Panc1 (cell line): ENCODE measurements around the gene EEA1. TPM values are rescaled to one million over a fixed set of nuclear protein-coding genes. Genes with fewer than 3 reads are reported as not detected.

Experiments used
- ATAC-seq: fragments of 200-7000 bp; cut with Tn5 transposase; 2 replicates; pipeline ENCODE4 v1.9.1; 2020; ENCODE audit warnings: mild to moderate bottlenecking, moderate library complexity
- BruUV-seq: library from RNA; stranded (reverse); fragments of 400-500 nt; replicated peaks from 2 replicates; lab custom pipeline; 2021; lab: Mats Ljungman, UMichigan
- CTCF ChIA-PET: fragments of 300-600 bp; sonication (Branson Sonifier 250); formaldehyde crosslinking; loops from one replicate; lab custom pipeline; 2022; ENCODE audit warnings: antibody characterized with exemption; lab: Charles Lee
- POLR2A ChIA-PET: fragments of 300-600 bp; sonication (Branson Sonifier 250); formaldehyde crosslinking; loops from one replicate; lab custom pipeline; 2022; ENCODE audit warnings: antibody characterized with exemption; lab: Charles Lee
- DNase-seq: peaks from one replicate; pipeline ENCODE4 v3.0.0-alpha.2; 2010; ENCODE audit warnings: low read depth, low spot score
- H3K27ac ChIP-seq: 2 replicates; pipeline ENCODE4 v1.5.1; 2011; ENCODE audit warnings: mild to moderate bottlenecking, low read length, inconsistent platforms
- H3K27me3 ChIP-seq: fragments of 200-500 bp; sonication (Bioruptor generic); 2 replicates; pipeline ENCODE4 v1.6.0; 2014; ENCODE audit warnings: low read length, inconsistent platforms; ENCODE audit not compliant: control insufficient read depth, insufficient read depth
- H3K36me3 ChIP-seq: fragments of 200-500 bp; sonication (Bioruptor generic); 2 replicates; pipeline ENCODE4 v1.5.1; 2014; ENCODE audit warnings: inconsistent platforms, mild to moderate bottlenecking, low read length, moderate library complexity; ENCODE audit not compliant: control insufficient read depth, insufficient read depth
- H3K4me1 ChIP-seq: 2 replicates; pipeline ENCODE4 v1.5.1; 2011; ENCODE audit warnings: inconsistent platforms, mild to moderate bottlenecking, low read length, moderate library complexity; ENCODE audit not compliant: control insufficient read depth, insufficient read depth
- H3K4me3 ChIP-seq, 2 experiments: 2 replicates each; pipeline ENCODE4 v1.5.1; 2011 to 2012; ENCODE audit warnings: low read depth in 2 of 2, low read length in 2 of 2, mild to moderate bottlenecking in 2 of 2, inconsistent platforms in 1 of 2, moderate library complexity in 1 of 2
- H3K9me3 ChIP-seq: fragments of 200-500 bp; sonication (Bioruptor generic); 2 replicates; pipeline ENCODE4 v1.5.1; 2014; ENCODE audit warnings: low read depth, mild to moderate bottlenecking, inconsistent platforms, low read length, moderate library complexity; ENCODE audit not compliant: control insufficient read depth, insufficient read depth
- CTCF ChIP-seq: fragments of 450-650 bp; IDR thresholded peaks from 2 replicates; pipeline ENCODE4 v1.5.1; 2017; ENCODE audit warnings: mild to moderate bottlenecking
- POLR2AphosphoS5 ChIP-seq: IDR thresholded peaks from 2 replicates; pipeline ENCODE4 v1.6.1; 2012; ENCODE audit warnings: mild to moderate bottlenecking, low read depth, low read length, moderate library complexity
- REST ChIP-seq, 2 experiments: IDR thresholded peaks; 2 replicates each; pipeline ENCODE4 v1.6.1; 2011 to 2012; ENCODE audit warnings: low read depth in 2 of 2, control low read depth in 1 of 2, low read length in 1 of 2, mild to moderate bottlenecking in 1 of 2, moderate library complexity in 1 of 2; ENCODE audit not compliant: insufficient read depth in 1 of 2
- SIN3A ChIP-seq: IDR thresholded peaks from 2 replicates; pipeline ENCODE4 v1.6.1; 2012; ENCODE audit warnings: low read depth, mild to moderate bottlenecking, low read length, moderate library complexity, borderline replicate concordance; ENCODE audit not compliant: insufficient read depth
- TCF7L2 ChIP-seq: IDR thresholded peaks from 2 replicates; pipeline ENCODE4 v1.6.1; 2011; ENCODE audit warnings: mild to moderate bottlenecking, low read depth, low read length, inconsistent platforms
- in situ Hi-C: cut with HindIII; loops from 2 replicates; pipeline ENCODE4 v1.10.0; 2016; ENCODE audit warnings: low sequenced_read_pairs, low pct_unique_long_range_greater_than_20kb
- intact Hi-C: fragments of 100-400 bp; cut with micrococcal nuclease; formaldehyde crosslinking; loops from one replicate; pipeline ENCODE4 v1.10.0; 2022; ENCODE audit not compliant: unreplicated experiment
- total RNA-seq: library from RNA; stranded (reverse); gene quantifications from one replicate; pipeline ENCODE4 v1.2.1, GENCODE V29; 2021; ENCODE audit not compliant: unreplicated experiment

Gene EEA1
- total RNA-seq, 1 experiment from 2014 or later: 15.1 TPM

GRCh38 chr12:92844151-92844763 lies 84.8 kb downstream of the EEA1 start:
- no peaks in the 10 kb centered on the region; the same call in 1 of the 2 replicates for H3K36me3 ChIP-seq
- TF ChIP-seq CTCF (no peak), TCF7L2 (no peak), SIN3A (no peak), REST (IDR thresholded peaks at IDR 0.05; ENCODE audit: insufficient read depth in 1 of 2, low read depth in 2 of 2, low read length in 1 of 2) (no peak), POLR2AphosphoS5 (no peak)
- no peak overlapping the region for H3K27ac ChIP-seq
- intact Hi-C loops: no loop called here
- POLR2A ChIA-PET: no interaction called here
- BruUV-seq: no TSS peak
- H3K4me3 ChIP-seq: no peak overlapping the region
- no peaks in the 10 kb centered on the region for H3K27me3 ChIP-seq
- in situ Hi-C loops: no loop called here
- H3K9me3 ChIP-seq: no peaks in the 10 kb centered on the region
- no peaks in the 10 kb centered on the region for H3K4me1 ChIP-seq
- CTCF ChIA-PET: interaction anchor here (0.6 kb wide), 1 partner anchor 158 kb away, joined by 3 read pairs; no protein-coding TSS in a partner anchor
- ATAC-seq: no peak
- DNase-seq: no peak

DNA sequence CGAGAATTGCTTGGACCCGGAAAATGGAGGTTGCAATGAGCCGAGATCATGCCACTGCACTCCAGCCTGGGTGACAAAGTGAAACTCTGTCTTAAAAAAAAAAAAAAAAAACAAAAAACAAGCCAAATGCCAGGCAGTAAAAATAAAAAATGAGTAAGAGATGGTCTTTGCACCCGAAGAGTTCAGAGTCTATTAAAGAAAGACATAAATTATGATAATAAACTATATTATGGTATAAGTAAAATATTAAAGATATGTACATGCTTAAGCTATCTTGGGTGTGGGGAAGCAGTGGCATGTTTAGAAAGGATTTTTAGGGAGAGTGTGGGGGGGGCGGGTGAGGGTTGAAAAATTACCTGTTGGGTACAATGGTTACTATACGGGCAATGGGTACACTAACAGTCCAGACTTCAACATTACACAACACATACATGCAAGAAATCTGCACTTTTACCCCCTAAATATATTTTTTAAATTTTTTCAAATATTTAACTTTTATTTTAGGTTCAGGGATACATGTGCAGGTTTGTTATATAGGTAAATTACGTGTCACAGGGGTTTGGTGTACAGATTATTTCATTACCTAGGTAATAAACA lies 99.3 kb downstream of the EEA1 start:
- no peaks in the 10 kb centered on the region; the same call in 1 of the 2 replicates for H3K36me3 ChIP-seq
- no peak overlapping the region for H3K4me3 ChIP-seq
- no TSS peak for BruUV-seq
- ATAC-seq: no peak
- H3K27me3 ChIP-seq: no peaks in the 10 kb centered on the region
- H3K27ac ChIP-seq: no peak overlapping the region
- DNase-seq: no peak
- no peaks in the 10 kb centered on the region for H3K9me3 ChIP-seq
- CTCF ChIA-PET: interaction anchor here (0.6 kb wide), 1 partner anchor 95 kb away, joined by 6 read pairs; no protein-coding TSS in a partner anchor
- H3K4me1 ChIP-seq: no peaks in the 10 kb centered on the region
- intact Hi-C loops: no loop called here
- POLR2A ChIA-PET: no interaction called here
- no peak for TF ChIP-seq REST (IDR thresholded peaks at IDR 0.05; ENCODE audit: insufficient read depth in 1 of 2, low read depth in 2 of 2, low read length in 1 of 2)
- in situ Hi-C loops: no loop called here
